Subcutaneous adipose tissue (tissue), 4 donors: ENCODE measurements around the gene TRAF5. TPM values are rescaled to one million over a fixed set of nuclear protein-coding genes. Genes with fewer than 3 reads are reported as not detected.

Source experiments
- total RNA-seq, 4 donors: library from RNA; depleted of rRNA; stranded (reverse); fragments of >200 nt; gene quantifications; one replicate each; pipeline ENCODE4 v1.1.0, GENCODE V29; 2016
- TF ChIP-seq, protein P1 (sequence below): fragments of 450-650 bp; IDR thresholded peaks from one replicate; pipeline ENCODE4 v1.5.1; 2016; ENCODE audit warnings: low read depth, mild to moderate bottlenecking, control low read depth, antibody characterized with exemption, moderate library complexity

Gene TRAF5
- total RNA-seq, 4 donors from 2014 or later = 10.1 to 19.1 (median 12.6) TPM

DNA sequence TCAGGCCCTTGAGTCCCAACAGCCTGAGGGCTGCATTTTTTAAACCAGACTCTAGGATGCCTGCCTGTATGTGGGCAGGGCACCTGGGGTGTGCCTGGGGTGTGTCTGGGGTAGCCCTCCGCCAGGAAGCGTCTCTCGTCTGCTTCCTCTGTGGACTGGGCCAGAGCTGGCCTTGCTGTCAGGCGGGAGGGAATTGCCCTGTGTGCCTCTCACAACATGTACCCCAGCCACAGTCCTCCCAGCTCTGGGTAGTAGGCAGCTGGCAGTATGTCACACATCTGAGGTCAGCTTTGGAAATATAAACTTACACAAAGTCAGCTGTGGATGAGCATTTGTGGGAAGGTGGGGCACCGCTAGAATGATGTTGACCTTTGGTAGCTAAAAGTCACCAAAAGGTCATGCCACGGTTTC lies 13.0 kb downstream of the TRAF5 start:
- TF ChIP-seq, protein P1, sequence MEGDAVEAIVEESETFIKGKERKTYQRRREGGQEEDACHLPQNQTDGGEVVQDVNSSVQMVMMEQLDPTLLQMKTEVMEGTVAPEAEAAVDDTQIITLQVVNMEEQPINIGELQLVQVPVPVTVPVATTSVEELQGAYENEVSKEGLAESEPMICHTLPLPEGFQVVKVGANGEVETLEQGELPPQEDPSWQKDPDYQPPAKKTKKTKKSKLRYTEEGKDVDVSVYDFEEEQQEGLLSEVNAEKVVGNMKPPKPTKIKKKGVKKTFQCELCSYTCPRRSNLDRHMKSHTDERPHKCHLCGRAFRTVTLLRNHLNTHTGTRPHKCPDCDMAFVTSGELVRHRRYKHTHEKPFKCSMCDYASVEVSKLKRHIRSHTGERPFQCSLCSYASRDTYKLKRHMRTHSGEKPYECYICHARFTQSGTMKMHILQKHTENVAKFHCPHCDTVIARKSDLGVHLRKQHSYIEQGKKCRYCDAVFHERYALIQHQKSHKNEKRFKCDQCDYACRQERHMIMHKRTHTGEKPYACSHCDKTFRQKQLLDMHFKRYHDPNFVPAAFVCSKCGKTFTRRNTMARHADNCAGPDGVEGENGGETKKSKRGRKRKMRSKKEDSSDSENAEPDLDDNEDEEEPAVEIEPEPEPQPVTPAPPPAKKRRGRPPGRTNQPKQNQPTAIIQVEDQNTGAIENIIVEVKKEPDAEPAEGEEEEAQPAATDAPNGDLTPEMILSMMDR = no peak

DNA sequence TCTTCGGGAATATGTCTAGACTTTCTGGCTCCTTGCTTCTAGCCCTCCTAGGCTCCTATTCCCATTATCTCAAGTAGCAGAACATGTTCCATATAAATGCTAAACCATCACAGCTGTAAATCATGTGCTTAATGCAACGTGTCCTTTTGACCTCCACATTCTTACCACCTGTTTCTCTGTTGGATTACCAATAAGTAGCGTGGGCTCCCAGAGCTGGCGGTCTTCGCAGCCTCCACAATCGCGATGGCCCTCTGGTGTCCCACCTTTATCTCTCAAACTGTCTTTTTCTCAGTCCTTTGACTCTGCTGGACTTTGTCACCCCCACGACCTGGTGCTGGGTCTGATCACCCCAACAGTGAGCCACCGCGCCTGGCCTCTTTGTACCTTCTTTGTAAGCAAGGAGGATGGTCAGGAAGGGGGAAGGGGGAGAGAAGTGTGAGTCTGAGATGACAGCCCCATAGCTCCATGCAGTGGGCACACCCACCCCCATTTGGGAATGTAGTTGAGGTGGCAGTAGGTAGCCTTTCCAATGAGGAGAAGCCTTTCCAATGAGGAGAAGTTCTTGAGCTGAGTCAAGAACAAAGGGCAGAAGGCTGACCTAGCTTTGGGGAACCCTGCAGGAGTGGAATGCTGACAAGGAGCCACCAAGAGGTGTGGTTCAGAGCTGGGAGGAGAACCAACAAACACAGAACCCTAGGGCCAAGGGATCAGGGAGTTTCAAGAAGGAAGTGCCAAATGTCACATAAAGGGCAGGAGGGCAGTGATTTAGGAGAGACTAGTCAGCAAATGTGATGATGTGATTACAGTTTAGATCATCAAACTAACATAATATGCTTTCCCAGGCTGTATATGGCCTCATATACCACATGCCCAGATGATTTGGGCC lies 14.2 kb downstream of the TRAF5 start:
- TF ChIP-seq, protein P1 = no peak

DNA sequence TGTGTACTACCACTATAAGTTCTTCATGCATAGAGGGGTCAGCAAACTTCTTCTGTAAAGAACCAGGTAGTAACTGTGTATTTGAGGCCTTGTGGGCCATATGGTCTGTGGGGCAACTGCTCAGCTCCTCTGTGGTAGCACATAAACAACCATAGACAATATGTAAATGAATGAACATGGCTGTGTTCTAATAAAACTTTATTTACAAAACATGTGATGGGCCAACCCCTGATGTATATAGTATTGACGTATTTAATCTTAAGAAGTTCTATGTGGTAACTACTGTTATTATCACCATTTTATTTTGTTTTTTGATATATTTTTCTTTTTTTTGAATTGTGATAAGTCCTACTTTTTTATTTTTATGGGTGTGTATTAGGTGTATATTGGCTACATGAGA lies 15.4 kb downstream of the TRAF5 start:
- TF ChIP-seq, protein P1 = no peak

DNA sequence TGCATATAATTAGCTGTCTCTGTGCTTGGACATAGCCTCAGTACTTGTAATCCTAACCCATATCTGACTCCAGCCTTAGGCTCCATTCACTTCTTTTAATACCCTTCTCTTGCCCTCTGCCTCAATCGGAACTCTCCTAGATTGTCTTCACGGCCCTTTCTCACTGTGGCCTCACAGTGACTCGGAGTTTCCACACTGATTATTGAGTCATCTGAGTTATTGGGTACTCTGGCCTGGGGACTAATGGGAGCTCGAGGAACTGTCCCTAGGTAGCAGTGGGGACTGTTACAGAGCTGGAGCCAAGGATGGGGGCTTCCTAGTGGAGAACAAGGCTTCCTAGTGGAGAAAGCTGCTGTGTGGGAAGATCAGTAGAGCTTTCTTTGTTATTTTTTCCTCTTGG lies 17.0 kb downstream of the TRAF5 start:
- TF ChIP-seq, protein P1 = no peak

DNA sequence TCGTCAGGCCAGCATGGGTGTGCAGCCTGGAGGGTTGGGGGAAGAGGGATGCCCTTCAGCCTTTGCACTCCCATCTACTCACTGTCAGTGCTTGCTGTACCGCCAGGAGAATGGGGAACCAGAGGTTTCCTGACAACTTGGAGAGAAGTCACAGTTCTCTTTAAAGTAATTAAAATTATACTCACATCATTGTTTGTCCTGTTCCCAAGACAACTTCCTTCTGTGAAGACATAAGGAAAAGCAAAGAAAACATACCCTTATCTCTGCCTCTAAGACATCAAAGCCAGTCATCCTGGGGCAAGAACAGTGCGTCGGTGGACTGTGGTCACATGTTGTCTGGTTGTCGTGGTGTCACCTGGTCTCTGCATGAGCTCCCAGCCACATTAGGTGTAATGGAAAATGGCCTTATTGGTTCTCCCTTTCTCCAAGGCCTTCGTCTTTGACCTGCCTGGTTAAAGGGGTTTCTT lies 17.6 kb downstream of the TRAF5 start:
- TF ChIP-seq, protein P1 = no peak

DNA sequence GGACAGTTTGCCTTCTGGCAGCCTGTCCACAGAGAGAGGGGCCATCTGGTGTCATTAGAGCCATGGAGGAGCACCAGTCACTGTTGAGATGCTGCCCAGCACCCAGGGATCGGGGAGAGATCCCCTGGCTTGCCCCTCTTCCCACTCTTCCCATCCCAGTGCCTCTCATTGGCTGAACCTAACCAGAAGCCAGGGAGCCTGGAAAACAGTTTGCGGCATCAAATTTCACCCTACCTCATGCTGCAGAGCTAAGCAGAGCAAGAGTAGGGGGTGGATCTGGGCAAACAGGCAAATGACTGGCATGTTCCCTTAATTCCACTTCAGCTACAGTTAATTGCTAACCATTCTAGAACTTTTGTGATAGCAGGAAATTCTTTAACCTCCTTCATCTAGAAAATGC lies 19.1 kb downstream of the TRAF5 start:
- TF ChIP-seq, protein P1 = no peak

DNA sequence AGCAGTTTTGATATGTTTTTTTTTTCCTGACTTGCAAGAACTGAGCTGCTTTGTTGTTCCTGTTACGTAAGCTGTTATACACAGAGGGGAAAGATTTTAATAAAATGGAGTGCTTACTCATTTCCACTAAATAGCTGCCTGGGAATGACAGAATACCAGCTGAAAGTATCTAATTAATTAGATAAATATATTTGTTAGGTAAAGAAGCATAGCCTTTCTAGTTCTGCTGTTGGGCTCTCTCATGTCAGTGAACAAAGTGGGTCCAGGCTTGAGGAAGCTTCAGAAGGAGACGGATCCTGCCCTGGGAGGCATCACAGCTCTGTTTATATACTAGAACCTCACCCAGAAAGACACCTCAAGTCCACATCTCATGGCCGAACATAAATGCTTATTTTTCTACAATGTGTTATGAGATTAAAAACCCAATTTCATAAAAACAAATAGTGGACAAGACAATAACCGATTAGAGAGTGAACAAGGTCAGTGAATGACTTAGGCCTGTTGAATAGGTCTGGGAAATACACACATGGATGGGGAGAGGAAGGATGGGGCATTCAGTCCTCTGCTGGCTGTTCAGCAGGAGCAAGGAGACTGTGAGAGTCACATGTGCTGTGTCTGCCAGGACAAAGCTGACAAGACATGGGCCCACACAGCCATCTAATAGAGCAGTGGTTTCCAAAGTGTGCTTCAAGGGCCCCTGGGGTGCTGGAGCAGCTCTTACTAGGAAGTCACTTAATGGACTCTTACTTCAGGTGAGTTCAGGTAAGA lies 20.6 kb downstream of the TRAF5 start:
- TF ChIP-seq, protein P1 = no peak
